Measurements from ENCODE around the gene R3HDML.
A peak's percentile ranks its signal among the peaks of the same experiment; 100 is the strongest.

Gene R3HDML

DNA sequence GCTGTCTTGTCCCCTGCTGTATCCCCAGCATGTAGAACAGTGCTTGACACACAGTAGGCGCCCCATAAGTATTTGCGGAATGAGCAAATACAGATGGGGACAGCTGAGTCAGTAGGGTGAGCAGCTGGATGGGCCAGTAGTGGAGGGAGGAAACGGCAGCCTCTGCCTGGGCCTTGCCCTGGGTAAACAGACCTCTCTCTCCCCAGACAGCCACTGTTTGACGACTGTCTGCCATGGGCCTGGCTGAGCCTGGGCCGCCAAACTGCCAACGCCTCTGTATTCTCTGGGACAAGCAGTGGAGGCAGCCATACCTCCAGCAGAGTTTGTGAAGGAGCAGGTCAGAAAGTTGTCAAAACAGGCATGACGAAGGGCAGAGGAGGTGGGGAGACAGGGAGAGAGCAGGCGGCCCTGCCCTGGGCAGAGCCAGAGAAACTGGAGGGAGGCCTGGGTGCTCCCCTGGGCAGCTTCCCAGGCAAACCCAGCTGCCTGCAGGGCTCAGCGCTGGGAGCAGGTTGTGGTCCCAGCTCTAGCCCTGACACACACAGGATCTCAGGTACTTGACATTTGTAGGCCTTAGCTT is 33.9 kb downstream of the R3HDML start:
- Histone ChIP-seq H3K27me3 (ENCODE audit: control insufficient read depth, insufficient read depth, low read length) (no peaks in the 10 kb centered on the region), H3K9ac (ENCODE audit: low read length) (no peak overlapping the region), H3K4me3 (ENCODE audit: low read length) (no peak overlapping the region), H3K4me1 (ENCODE audit: control insufficient read depth, low read depth, low read length) (no peaks in the 10 kb centered on the region), H3K36me3 (ENCODE audit: control insufficient read depth, low read depth, low read length) (no peaks in the 10 kb centered on the region), H3K9me3 (ENCODE audit: control insufficient read depth, low read depth, low read length) (no peaks in the 10 kb centered on the region), H3K27ac (ENCODE audit: low read length) (no peak overlapping the region)

DNA sequence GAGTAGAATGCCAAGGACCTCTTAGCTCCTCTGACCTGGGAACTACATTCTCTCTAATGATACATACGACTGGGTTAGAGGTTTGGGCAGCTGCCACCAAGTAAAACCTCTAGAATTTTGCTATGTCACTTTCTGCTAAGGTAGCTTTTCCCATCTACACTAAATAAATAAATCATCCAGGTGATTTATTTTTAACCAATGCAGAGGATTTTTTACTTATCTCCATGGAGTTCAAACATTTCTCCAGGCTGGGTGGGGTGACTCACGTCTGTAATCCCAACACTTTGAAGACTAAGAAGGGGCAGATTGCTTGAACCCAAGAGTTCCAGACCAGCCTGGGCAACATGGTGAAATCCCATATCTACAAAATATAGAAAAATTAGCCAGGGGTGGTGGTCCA is 45.8 kb downstream of the R3HDML start:
- Histone ChIP-seq H3K27me3 (ENCODE audit: control insufficient read depth, insufficient read depth, low read length) (no peaks in the 10 kb centered on the region), H3K9me3 (ENCODE audit: control insufficient read depth, low read depth, low read length) (no peaks in the 10 kb centered on the region), H3K27ac (ENCODE audit: low read length) (no peak overlapping the region), H3K4me3 (ENCODE audit: low read length) (no peak overlapping the region), H3K9ac (ENCODE audit: low read length) (no peak overlapping the region), H3K4me1 (ENCODE audit: control insufficient read depth, low read depth, low read length) (no peaks in the 10 kb centered on the region), H3K36me3 (ENCODE audit: control insufficient read depth, low read depth, low read length) (no peaks in the 10 kb centered on the region)

DNA sequence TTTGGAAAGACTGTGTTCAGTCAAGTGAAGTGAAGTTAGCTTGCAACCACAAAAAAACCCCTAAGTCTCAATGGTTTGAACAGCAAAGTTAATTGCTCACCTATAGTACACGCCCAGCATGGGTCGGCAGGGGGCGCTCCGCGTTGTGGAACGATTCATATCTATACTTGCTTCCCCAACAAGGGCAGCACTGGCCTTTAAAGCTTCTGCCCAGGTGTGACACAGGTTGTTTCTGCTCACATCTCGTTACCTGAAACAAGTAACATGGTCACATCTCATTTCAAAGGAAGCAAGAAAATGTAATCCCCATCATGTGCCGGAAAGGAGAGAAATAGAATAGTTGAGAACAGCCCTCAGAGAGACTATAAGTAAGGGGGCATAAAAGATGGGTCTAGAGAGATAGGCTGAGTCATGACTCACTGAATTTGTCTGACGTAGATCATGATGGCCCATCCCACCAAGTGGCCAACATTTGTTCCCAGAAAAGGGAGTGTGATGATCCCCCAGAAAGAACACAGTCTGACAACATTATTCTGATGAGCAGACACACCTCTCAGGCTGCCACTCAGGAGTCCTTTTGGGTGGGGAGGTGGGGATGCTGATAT is 47.7 kb downstream of the R3HDML start:
- H3K27ac ChIP-seq (ENCODE audit: low read length) = no peak overlapping the region
- no peak overlapping the region for H3K4me3 ChIP-seq (ENCODE audit: low read length)
- H3K9me3 ChIP-seq (ENCODE audit: control insufficient read depth, low read depth, low read length) = no peaks in the 10 kb centered on the region
- H3K4me1 ChIP-seq (ENCODE audit: control insufficient read depth, low read depth, low read length) = no peaks in the 10 kb centered on the region
- H3K9ac ChIP-seq (ENCODE audit: low read length) = no peak overlapping the region
- H3K27me3 ChIP-seq (ENCODE audit: control insufficient read depth, insufficient read depth, low read length) = no peaks in the 10 kb centered on the region
- H3K36me3 ChIP-seq (ENCODE audit: control insufficient read depth, low read depth, low read length) = no peaks in the 10 kb centered on the region

DNA sequence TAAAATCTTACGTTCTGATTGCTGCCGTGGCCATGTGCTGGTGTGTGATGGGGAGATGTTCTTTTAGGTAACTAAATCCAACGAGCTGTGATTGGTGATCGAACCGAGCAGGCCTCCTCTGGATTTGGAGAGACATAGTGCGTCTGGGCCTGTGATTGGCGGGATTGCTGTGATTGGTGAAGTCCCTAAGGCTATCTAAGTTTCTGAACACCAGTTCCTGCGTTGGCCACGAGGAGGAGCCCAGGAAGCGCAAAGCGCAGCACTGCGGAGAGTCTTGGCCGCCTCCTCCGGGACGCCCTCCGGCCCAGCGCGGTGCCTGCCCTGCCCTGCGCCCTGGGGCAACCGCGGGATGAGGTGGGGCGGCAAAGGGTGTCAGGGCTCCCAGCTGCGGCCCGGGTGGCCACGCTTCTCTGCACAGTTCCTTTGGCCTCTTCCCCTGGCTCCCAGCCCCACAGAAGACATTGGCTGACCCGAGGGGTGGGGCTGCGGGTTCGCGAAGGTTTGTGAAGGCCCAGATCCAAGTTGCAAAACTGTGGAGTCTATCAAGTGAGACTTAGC is 51.7 kb downstream of the R3HDML start:
- no peak overlapping the region for H3K9ac ChIP-seq (ENCODE audit: low read length)
- peak overlapping the region; percentile 43 for H3K4me3 ChIP-seq (ENCODE audit: low read length)
- no peaks in the 10 kb centered on the region for H3K36me3 ChIP-seq (ENCODE audit: control insufficient read depth, low read depth, low read length)
- H3K27me3 ChIP-seq (ENCODE audit: control insufficient read depth, insufficient read depth, low read length) = no peaks in the 10 kb centered on the region
- H3K9me3 ChIP-seq (ENCODE audit: control insufficient read depth, low read depth, low read length) = no peaks in the 10 kb centered on the region
- H3K27ac ChIP-seq (ENCODE audit: low read length) = no peak overlapping the region
- no peaks in the 10 kb centered on the region for H3K4me1 ChIP-seq (ENCODE audit: control insufficient read depth, low read depth, low read length)

DNA sequence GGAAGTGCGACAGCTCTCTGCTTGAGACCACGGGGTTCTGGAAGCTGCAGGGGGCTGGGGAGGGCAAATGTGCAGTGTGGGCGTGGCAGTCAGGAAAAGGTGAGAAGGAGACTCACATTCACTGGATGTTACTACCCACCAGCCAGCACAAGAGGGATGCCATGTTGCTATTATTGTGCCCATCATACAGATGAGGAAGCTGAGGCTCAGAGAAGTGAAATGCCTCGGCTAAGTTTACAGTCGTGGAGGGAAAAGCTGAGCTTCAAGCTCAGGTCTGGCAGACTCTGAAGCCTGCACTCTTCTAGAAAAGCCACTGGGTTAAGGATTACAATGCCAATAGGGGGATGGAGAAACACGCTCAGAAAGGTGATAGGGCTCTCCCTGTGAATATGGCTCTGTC is 53.0 kb downstream of the R3HDML start:
- H3K36me3 ChIP-seq (ENCODE audit: control insufficient read depth, low read depth, low read length) = no peaks in the 10 kb centered on the region
- H3K9me3 ChIP-seq (ENCODE audit: control insufficient read depth, low read depth, low read length) = no peaks in the 10 kb centered on the region
- no peaks in the 10 kb centered on the region for H3K27me3 ChIP-seq (ENCODE audit: control insufficient read depth, insufficient read depth, low read length)
- H3K4me3 ChIP-seq (ENCODE audit: low read length) = no peak overlapping the region
- no peak overlapping the region for H3K9ac ChIP-seq (ENCODE audit: low read length)
- H3K4me1 ChIP-seq (ENCODE audit: control insufficient read depth, low read depth, low read length) = no peaks in the 10 kb centered on the region
- H3K27ac ChIP-seq (ENCODE audit: low read length) = no peak overlapping the region

DNA sequence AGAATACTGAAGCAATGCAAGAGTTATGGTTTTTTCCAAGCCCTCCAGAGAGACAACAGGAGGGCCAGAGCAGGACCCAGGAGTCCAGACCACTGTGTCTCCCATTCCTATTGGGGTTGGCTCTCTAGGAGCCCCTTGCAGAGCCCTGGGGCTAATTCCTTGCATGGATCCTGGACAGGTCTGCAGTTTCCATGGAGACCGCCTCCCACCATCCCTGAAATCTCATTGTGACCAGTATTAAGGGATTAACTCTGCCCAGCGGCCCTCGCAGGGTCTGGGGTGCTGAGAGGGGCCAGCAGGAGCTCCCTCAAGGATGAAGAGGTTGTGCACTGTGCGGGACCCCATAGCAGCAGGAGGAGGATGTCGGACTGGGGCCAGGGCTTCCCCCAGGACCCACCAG is 53.4 kb downstream of the R3HDML start:
- Histone ChIP-seq H3K4me1 (ENCODE audit: control insufficient read depth, low read depth, low read length) (no peaks in the 10 kb centered on the region), H3K9ac (ENCODE audit: low read length) (no peak overlapping the region), H3K36me3 (ENCODE audit: control insufficient read depth, low read depth, low read length) (no peaks in the 10 kb centered on the region), H3K27ac (ENCODE audit: low read length) (no peak overlapping the region), H3K4me3 (ENCODE audit: low read length) (no peak overlapping the region), H3K9me3 (ENCODE audit: control insufficient read depth, low read depth, low read length) (no peaks in the 10 kb centered on the region), H3K27me3 (ENCODE audit: control insufficient read depth, insufficient read depth, low read length) (no peaks in the 10 kb centered on the region)

DNA sequence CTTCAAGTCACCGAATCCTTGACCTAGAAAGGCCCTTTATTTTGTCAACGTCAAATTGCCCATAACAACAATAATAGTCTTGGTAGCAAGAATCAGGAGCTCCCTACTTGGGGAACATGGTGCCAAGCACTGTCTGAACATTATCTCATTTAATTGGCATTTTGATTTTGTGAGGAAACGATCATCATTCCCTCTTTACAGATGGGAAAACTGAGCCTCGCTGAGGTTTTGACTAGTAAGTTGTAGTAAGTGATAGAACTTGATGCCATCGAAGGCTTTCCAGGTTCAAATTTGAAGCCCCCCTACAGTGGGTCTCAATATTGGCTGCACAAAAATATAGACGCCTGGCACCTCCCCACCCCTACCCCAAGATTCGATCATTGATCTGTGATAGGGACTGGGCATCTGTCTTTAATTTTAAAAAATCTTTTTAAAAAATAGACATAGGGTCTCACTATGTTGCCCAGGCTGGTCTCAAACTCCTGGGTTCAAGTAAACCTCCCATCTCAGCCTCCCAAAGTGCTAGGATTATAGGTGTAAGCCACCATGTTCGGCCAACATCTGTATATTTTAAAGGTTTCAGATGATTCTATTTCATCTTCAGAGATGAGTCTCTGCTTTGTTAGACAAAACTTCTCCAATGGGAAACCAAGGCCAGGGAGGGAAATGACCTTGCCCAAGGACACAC is 55.4 kb downstream of the R3HDML start:
- H3K4me3 ChIP-seq (ENCODE audit: low read length) = no peak overlapping the region
- H3K9me3 ChIP-seq (ENCODE audit: control insufficient read depth, low read depth, low read length) = no peaks in the 10 kb centered on the region
- no peak overlapping the region for H3K27ac ChIP-seq (ENCODE audit: low read length)
- no peaks in the 10 kb centered on the region for H3K27me3 ChIP-seq (ENCODE audit: control insufficient read depth, insufficient read depth, low read length)
- H3K9ac ChIP-seq (ENCODE audit: low read length) = no peak overlapping the region
- H3K36me3 ChIP-seq (ENCODE audit: control insufficient read depth, low read depth, low read length) = no peaks in the 10 kb centered on the region
- H3K4me1 ChIP-seq (ENCODE audit: control insufficient read depth, low read depth, low read length) = no peaks in the 10 kb centered on the region

DNA sequence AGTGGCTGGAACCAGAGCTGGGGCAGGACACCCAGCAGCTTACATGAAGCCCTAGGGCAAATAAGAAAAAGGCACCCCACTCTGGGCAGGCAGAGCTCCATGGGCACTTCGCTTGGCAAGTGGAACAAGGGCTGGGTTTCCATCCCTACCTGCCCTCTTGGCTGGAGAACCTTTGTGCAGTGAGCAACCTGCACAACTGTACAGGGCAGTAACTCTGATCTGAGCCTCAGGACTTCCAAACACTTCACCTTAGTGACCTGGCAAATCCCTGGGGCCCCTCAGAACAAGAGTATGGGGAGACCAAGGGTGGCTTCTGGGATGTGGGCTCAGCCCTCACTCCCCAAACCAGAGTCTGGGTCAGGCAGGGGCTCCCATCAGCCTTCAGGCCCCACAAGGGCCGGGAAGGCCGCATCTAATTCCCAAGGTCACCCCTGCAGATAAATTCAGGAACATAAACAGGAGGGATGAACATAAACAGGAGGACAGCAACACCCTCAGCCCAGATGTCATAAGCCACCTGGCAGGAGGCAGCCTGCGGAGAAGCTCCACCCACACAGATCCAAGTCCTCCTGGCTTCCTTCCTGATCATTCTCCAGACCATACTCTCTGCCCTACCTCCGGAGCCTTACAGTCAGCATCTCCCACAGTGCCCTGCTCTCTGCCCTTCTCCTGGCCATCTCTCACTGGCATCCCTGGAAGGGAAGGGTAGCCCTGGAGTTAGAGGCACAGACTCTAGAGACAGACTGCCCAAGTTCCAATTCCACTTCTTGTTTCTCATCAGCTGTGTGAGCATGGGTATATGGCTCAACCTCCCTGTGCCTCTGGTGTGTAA is 56.1 kb downstream of the R3HDML start:
- Histone ChIP-seq H3K9ac (ENCODE audit: low read length) (no peak overlapping the region), H3K36me3 (ENCODE audit: control insufficient read depth, low read depth, low read length) (no peaks in the 10 kb centered on the region), H3K27me3 (ENCODE audit: control insufficient read depth, insufficient read depth, low read length) (no peaks in the 10 kb centered on the region), H3K9me3 (ENCODE audit: control insufficient read depth, low read depth, low read length) (no peaks in the 10 kb centered on the region), H3K4me3 (ENCODE audit: low read length) (no peak overlapping the region), H3K27ac (ENCODE audit: low read length) (no peak overlapping the region), H3K4me1 (ENCODE audit: control insufficient read depth, low read depth, low read length) (no peaks in the 10 kb centered on the region)

DNA sequence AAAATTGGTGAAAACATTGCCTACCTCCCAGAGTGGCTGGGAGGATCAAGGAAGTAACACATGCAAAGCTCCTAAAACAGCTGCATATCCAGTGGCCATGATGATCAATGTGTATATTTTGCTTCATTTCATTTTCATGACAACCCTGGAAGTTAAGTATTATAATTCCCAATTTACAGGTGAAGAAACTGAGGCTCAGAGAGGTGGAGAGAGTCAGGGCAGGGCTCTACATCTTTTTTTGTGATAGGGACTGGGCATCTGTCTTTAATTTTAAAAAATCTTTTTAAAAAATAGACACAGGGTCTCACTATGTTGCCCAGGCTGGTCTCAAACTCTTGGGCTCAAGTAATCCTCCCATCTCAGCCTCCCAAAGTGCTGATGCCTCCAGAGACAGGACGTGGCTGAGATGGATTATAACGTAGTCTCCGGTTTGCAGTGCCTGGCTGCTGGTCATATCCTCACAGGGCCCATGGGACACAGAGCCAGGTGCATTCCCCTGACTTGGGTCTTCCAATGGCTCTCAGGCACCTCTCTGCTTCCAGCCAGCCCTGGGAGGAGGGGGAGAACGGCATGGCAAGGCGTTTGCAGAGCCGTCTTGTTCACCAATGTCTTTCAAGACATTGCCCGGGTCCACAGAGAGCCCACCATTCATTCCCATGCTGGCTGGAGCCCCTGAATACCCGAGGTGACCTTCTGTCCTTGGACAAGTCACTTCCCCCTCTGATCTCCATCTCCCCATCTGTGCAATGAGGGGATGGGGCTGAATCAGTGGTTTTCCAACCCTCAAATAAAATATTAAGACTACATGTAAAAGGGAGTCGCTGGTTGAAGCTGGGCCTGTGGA is 57.0 kb downstream of the R3HDML start:
- H3K36me3 ChIP-seq (ENCODE audit: control insufficient read depth, low read depth, low read length) = no peaks in the 10 kb centered on the region
- no peaks in the 10 kb centered on the region for H3K27me3 ChIP-seq (ENCODE audit: control insufficient read depth, insufficient read depth, low read length)
- H3K4me3 ChIP-seq (ENCODE audit: low read length) = no peak overlapping the region
- H3K9ac ChIP-seq (ENCODE audit: low read length) = no peak overlapping the region
- H3K27ac ChIP-seq (ENCODE audit: low read length) = no peak overlapping the region
- no peaks in the 10 kb centered on the region for H3K9me3 ChIP-seq (ENCODE audit: control insufficient read depth, low read depth, low read length)
- H3K4me1 ChIP-seq (ENCODE audit: control insufficient read depth, low read depth, low read length) = no peaks in the 10 kb centered on the region

DNA sequence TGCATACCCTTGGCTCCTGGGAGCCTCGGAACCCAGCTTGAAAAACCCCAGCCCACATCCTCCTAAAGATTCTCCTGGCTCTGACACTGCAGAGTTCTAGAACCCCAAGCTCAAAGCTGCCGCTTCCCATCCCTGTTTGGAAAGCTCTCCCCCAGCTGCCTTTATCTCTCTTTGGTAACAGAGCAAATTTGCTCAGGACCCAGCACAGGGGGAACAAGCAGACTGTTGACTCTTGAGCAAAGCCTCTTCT is 57.5 kb downstream of the R3HDML start:
- Histone ChIP-seq H3K9me3 (ENCODE audit: control insufficient read depth, low read depth, low read length) (no peaks in the 10 kb centered on the region), H3K27ac (ENCODE audit: low read length) (no peak overlapping the region), H3K4me3 (ENCODE audit: low read length) (no peak overlapping the region), H3K9ac (ENCODE audit: low read length) (no peak overlapping the region), H3K4me1 (ENCODE audit: control insufficient read depth, low read depth, low read length) (no peaks in the 10 kb centered on the region), H3K27me3 (ENCODE audit: control insufficient read depth, insufficient read depth, low read length) (no peaks in the 10 kb centered on the region), H3K36me3 (ENCODE audit: control insufficient read depth, low read depth, low read length) (no peaks in the 10 kb centered on the region)
